HepG2 (cell line): ENCODE measurements around the gene MBD3. TPM values are rescaled to one million over a fixed set of nuclear protein-coding genes. Genes with fewer than 3 reads are reported as not detected.
A peak's percentile ranks its signal among the peaks of the same experiment; 100 is the strongest.

ENCODE experiments used
- CENPX ChIP-seq: sonication (generic); formaldehyde crosslinking; IDR thresholded peaks from 2 replicates; pipeline ENCODE4 v1.9.0; 2021; ENCODE audit warnings: mild to moderate bottlenecking, missing genetic modification reagents, moderate library complexity
- KDM3A ChIP-seq: IDR thresholded peaks from 2 replicates; pipeline ENCODE4 v1.6.1; 2018; ENCODE audit warnings: low read depth, missing compliant biosample characterization
- MTF2 ChIP-seq: sonication (generic); formaldehyde crosslinking; IDR thresholded peaks from 2 replicates; pipeline ENCODE4 v1.5.0; 2020; ENCODE audit warnings: missing genetic modification reagents, borderline replicate concordance
- POLR2A ChIP-seq, 2 experiments: IDR thresholded peaks; 2 replicates each; pipeline ENCODE4 v1.6.1; 2011; ENCODE audit warnings: low read depth in 2 of 2, low read length in 2 of 2, mild to moderate bottlenecking in 1 of 2, moderate library complexity in 1 of 2; ENCODE audit not compliant: insufficient read depth in 1 of 2
- REXO4 ChIP-seq: sonication (generic); formaldehyde crosslinking; IDR thresholded peaks from 2 replicates; pipeline ENCODE4 v1.8.0; 2022; ENCODE audit warnings: missing genetic modification reagents, mild to moderate bottlenecking, borderline replicate concordance
- SP1 ChIP-seq, 2 experiments: fragments of 450-650 bp in 1 of 2; sonication (generic) in 1 of 2; formaldehyde crosslinking in 1 of 2; IDR thresholded peaks; 2 replicates each; pipeline versions ENCODE4 v1.4.0 to v1.6.1; 2016 to 2020; ENCODE audit warnings: missing genetic modification reagents in 1 of 2
- SP4 ChIP-seq: sonication (generic); formaldehyde crosslinking; IDR thresholded peaks from 2 replicates; pipeline ENCODE4 v1.8.1; 2023; ENCODE audit warnings: mild to moderate bottlenecking, missing genetic modification reagents
- ZFP82 ChIP-seq: sonication (generic); formaldehyde crosslinking; IDR thresholded peaks from 2 replicates; pipeline ENCODE4 v1.5.1; 2020; ENCODE audit warnings: mild to moderate bottlenecking, missing genetic modification reagents, borderline replicate concordance
- ZNF367 ChIP-seq: sonication (generic); formaldehyde crosslinking; IDR thresholded peaks from 2 replicates; pipeline ENCODE4 v1.4.0; 2020; ENCODE audit warnings: missing genetic modification reagents, borderline replicate concordance
- ZNF431 ChIP-seq: sonication (generic); formaldehyde crosslinking; IDR thresholded peaks from 2 replicates; pipeline ENCODE4 v1.9.0; 2022; ENCODE audit warnings: missing genetic modification reagents, low read depth, mild to moderate bottlenecking, borderline replicate concordance
- ZNF451 ChIP-seq: sonication (generic); formaldehyde crosslinking; IDR thresholded peaks from 2 replicates; pipeline ENCODE4 v1.5.0; 2020; ENCODE audit warnings: mild to moderate bottlenecking, missing genetic modification reagents
- ZNF839 ChIP-seq: sonication (generic); formaldehyde crosslinking; IDR thresholded peaks from 2 replicates; pipeline ENCODE4 v1.4.0; 2020; ENCODE audit warnings: missing genetic modification reagents, mild to moderate bottlenecking, borderline replicate concordance
- ZSCAN12 ChIP-seq: sonication (generic); formaldehyde crosslinking; IDR thresholded peaks from 2 replicates; pipeline ENCODE4 v1.9.0; 2021; ENCODE audit warnings: mild to moderate bottlenecking, missing genetic modification reagents
- polyA plus RNA-seq, 8 experiments: library from polyadenylated mRNA; depleted of rRNA in 3 of 8; stranded (reverse) in 7 of 8; unstranded in 1 of 8; fragments of >200 nt; fragmentation: Illumina TruSeq in 4 of 8; extraction: Trizol in 4 of 8; gene quantifications; 2 replicates each; pipeline versions ENCODE4 v1.2.1 to v1.2.3, GENCODE V29; 2011 to 2016; ENCODE audit warnings: low read depth in 4 of 8, missing spikeins in 1 of 8, mixed read lengths in 1 of 8; ENCODE audit not compliant: insufficient read depth in 1 of 8
- total RNA-seq, 5 experiments: library from RNA; depleted of rRNA; stranded (reverse); fragments of >200 nt; fragmentation: Illumina TruSeq; extraction: Trizol; gene quantifications; 2 replicates each; pipeline ENCODE4 v1.2.3, GENCODE V29; 2016; ENCODE audit warnings: low read depth in 1 of 5
- TF ChIP-seq, protein P1 (sequence below): sonication (generic); formaldehyde crosslinking; IDR thresholded peaks from 2 replicates; pipeline ENCODE4 v1.5.0; 2020; ENCODE audit warnings: missing genetic modification reagents
- TF ChIP-seq, protein P2 (sequence below): IDR thresholded peaks from 2 replicates; pipeline ENCODE4 v1.4.0; 2020; ENCODE audit warnings: mild to moderate bottlenecking, missing genetic modification reagents
- TF ChIP-seq, protein P3 (sequence below): IDR thresholded peaks from 2 replicates; pipeline ENCODE4 v1.6.1; 2016; ENCODE audit warnings: mild to moderate bottlenecking
- TF ChIP-seq, protein P4 (sequence below): sonication (generic); formaldehyde crosslinking; conservative IDR thresholded peaks from 2 replicates; pipeline ENCODE4 v1.8.0; 2022; ENCODE audit warnings: mild to moderate bottlenecking, moderate library complexity, missing genetic modification reagents
- TF ChIP-seq, protein P5 (sequence below): sonication (generic); formaldehyde crosslinking; IDR thresholded peaks from 2 replicates; pipeline ENCODE4 v1.9.0; 2022; ENCODE audit warnings: missing genetic modification reagents, mild to moderate bottlenecking, borderline replicate concordance

Gene MBD3
- total and polyA plus RNA-seq, 2 of the 13 experiments (the other 11 are each of a cell fraction or from before 2014, with no cell fraction given): 21.2 to 76.9 TPM

DNA sequence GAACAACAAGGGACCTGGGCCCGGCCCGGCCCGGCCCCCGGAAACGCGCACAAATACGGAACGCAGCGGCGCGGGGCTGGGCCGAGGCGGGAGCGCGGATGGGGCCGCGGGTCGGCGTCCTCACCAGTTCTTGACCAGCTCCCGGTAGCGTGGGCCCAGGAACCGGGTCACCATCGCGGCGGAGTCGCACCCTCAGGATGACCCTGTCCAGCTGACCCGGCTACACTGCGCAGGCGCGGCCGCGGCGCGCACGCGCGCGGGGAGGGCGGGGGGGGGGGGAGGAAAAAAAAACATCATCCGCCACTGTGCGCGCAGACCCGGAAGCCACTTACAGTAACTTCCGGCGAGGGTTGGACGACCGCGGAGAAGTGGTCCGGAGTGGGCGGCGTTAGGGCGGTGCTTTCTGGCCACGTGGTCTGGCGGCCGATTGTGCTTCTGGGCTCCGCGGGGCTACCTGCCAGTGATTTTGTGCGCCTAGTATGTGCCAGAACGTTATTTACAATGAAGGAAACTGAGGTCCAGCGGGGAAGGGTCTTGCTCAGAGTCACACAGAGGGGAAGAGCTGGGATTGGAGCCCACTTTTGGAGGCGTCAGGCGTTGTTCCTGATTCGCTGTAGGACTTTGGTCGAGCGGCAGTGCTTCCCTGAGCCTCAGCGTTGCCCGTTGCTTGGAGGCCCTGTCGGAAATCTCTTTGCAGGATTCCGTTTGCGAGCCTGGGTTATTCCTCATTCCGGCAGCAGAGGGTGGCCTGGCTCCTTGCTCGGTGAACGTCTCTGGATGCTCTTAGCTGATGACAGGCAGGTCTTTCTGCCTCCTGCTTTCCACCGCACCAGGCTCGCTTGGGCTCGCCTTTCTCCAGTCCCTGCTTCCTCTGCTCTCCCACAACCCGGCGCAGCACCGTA, 12.8 kb upstream of the MBD3 start, which contains the start of gene UQCR11 (continued):
- TF ChIP-seq ZFP82 (CRISPR knock-in tag) (0 out of 2 replicates have a peak, but pooled peaks have one; percentile 28), ZNF839 (CRISPR knock-in tag) (no peak), POLR2A (IDR thresholded peaks at IDR 0.05; ENCODE audit: insufficient read depth in 1 of 2, low read depth in 2 of 2, low read length in 2 of 2) (peak; percentile 91 to 93), CENPX (CRISPR knock-in tag) (no peak), SP1 (IDR thresholded peaks at IDR 0.05) (no peak), SP1 (CRISPR knock-in tag; IDR thresholded peaks at IDR 0.05) (no peak; the same call in none of the 2 replicates), SP4 (CRISPR knock-in tag) (0 out of 2 replicates have a peak, but pooled peaks have one; percentile 22), ZNF431 (CRISPR knock-in tag) (no peak; the same call in 1 of the 2 replicates), ZNF451 (CRISPR knock-in tag) (no peak), KDM3A (no peak), ZSCAN12 (CRISPR knock-in tag) (0 out of 2 replicates have a peak, but pooled peaks have one; percentile 43), MTF2 (CRISPR knock-in tag) (no peak), REXO4 (no peak), ZNF367 (CRISPR knock-in tag) (no peak)
- TF ChIP-seq, protein P1, sequence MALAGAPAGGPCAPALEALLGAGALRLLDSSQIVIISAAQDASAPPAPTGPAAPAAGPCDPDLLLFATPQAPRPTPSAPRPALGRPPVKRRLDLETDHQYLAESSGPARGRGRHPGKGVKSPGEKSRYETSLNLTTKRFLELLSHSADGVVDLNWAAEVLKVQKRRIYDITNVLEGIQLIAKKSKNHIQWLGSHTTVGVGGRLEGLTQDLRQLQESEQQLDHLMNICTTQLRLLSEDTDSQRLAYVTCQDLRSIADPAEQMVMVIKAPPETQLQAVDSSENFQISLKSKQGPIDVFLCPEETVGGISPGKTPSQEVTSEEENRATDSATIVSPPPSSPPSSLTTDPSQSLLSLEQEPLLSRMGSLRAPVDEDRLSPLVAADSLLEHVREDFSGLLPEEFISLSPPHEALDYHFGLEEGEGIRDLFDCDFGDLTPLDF: no peak
- TF ChIP-seq, protein P2, sequence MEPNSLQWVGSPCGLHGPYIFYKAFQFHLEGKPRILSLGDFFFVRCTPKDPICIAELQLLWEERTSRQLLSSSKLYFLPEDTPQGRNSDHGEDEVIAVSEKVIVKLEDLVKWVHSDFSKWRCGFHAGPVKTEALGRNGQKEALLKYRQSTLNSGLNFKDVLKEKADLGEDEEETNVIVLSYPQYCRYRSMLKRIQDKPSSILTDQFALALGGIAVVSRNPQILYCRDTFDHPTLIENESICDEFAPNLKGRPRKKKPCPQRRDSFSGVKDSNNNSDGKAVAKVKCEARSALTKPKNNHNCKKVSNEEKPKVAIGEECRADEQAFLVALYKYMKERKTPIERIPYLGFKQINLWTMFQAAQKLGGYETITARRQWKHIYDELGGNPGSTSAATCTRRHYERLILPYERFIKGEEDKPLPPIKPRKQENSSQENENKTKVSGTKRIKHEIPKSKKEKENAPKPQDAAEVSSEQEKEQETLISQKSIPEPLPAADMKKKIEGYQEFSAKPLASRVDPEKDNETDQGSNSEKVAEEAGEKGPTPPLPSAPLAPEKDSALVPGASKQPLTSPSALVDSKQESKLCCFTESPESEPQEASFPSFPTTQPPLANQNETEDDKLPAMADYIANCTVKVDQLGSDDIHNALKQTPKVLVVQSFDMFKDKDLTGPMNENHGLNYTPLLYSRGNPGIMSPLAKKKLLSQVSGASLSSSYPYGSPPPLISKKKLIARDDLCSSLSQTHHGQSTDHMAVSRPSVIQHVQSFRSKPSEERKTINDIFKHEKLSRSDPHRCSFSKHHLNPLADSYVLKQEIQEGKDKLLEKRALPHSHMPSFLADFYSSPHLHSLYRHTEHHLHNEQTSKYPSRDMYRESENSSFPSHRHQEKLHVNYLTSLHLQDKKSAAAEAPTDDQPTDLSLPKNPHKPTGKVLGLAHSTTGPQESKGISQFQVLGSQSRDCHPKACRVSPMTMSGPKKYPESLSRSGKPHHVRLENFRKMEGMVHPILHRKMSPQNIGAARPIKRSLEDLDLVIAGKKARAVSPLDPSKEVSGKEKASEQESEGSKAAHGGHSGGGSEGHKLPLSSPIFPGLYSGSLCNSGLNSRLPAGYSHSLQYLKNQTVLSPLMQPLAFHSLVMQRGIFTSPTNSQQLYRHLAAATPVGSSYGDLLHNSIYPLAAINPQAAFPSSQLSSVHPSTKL (CRISPR knock-in tag): peak; percentile 13; the same call in 1 of the 2 replicates
- TF ChIP-seq, protein P3, sequence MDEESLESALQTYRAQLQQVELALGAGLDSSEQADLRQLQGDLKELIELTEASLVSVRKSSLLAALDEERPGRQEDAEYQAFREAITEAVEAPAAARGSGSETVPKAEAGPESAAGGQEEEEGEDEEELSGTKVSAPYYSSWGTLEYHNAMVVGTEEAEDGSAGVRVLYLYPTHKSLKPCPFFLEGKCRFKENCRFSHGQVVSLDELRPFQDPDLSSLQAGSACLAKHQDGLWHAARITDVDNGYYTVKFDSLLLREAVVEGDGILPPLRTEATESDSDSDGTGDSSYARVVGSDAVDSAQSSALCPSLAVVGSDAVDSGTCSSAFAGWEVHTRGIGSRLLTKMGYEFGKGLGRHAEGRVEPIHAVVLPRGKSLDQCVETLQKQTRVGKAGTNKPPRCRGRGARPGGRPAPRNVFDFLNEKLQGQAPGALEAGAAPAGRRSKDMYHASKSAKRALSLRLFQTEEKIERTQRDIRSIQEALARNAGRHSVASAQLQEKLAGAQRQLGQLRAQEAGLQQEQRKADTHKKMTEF (CRISPR knock-in tag): peak; percentile 62
- TF ChIP-seq, protein P4, sequence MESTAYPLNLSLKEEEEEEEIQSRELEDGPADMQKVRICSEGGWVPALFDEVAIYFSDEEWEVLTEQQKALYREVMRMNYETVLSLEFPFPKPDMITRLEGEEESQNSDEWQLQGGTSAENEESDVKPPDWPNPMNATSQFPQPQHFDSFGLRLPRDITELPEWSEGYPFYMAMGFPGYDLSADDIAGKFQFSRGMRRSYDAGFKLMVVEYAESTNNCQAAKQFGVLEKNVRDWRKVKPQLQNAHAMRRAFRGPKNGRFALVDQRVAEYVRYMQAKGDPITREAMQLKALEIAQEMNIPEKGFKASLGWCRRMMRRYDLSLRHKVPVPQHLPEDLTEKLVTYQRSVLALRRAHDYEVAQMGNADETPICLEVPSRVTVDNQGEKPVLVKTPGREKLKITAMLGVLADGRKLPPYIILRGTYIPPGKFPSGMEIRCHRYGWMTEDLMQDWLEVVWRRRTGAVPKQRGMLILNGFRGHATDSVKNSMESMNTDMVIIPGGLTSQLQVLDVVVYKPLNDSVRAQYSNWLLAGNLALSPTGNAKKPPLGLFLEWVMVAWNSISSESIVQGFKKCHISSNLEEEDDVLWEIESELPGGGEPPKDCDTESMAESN: peak; percentile 75; the same call in 1 of the 2 replicates
- TF ChIP-seq, protein P5, sequence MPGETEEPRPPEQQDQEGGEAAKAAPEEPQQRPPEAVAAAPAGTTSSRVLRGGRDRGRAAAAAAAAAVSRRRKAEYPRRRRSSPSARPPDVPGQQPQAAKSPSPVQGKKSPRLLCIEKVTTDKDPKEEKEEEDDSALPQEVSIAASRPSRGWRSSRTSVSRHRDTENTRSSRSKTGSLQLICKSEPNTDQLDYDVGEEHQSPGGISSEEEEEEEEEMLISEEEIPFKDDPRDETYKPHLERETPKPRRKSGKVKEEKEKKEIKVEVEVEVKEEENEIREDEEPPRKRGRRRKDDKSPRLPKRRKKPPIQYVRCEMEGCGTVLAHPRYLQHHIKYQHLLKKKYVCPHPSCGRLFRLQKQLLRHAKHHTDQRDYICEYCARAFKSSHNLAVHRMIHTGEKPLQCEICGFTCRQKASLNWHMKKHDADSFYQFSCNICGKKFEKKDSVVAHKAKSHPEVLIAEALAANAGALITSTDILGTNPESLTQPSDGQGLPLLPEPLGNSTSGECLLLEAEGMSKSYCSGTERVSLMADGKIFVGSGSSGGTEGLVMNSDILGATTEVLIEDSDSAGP (CRISPR knock-in tag): no peak; the same call in 1 of the 2 replicates
